Tibial nerve (tissue), 4 donors: ENCODE data around the gene TBX5. TPM values are rescaled to one million over a fixed set of nuclear protein-coding genes. Genes with fewer than 3 reads are reported as not detected.

ENCODE experiments used
- DNase-seq, 2 donors: peaks; one replicate each; pipeline ENCODE4 v3.0.0-alpha.2; 2019; ENCODE audit warnings: low spot score in 2 of 2
- H3K27ac ChIP-seq, 4 donors: fragments of 200-600 bp; sonication (generic) in 3 of 4; one replicate each; pipeline ENCODE4 v1.5.1; 2017 to 2019; ENCODE audit warnings: mild to moderate bottlenecking in 1 of 4
- H3K27me3 ChIP-seq, 2 donors: fragments of 200-600 bp; sonication (generic) in 1 of 2; one replicate each; pipeline versions ENCODE4 v1.5.1 to v1.6.0; 2017 to 2019
- H3K36me3 ChIP-seq, 3 donors: fragments of 200-600 bp; sonication (generic); one replicate each; pipeline ENCODE4 v1.5.1; 2018 to 2019
- H3K4me1 ChIP-seq, 4 donors: fragments of 200-600 bp; sonication (generic) in 3 of 4; one replicate each; pipeline ENCODE4 v1.5.1; 2017 to 2019
- H3K4me3 ChIP-seq, 4 donors: fragments of 200-600 bp; sonication (generic) in 3 of 4; one replicate each; pipeline ENCODE4 v1.5.1; 2017 to 2019; ENCODE audit warnings: mild to moderate bottlenecking in 1 of 4, moderate library complexity in 1 of 4
- H3K9me3 ChIP-seq, 4 donors: fragments of 200-600 bp; sonication (generic) in 3 of 4; one replicate each; pipeline ENCODE4 v1.5.1; 2017 to 2019
- CTCF ChIP-seq, 5 experiments: fragments of 200-600 bp in 3 of 5; fragments of 450-650 bp in 2 of 5; sonication (generic) in 3 of 5; IDR thresholded peaks; one replicate each; pipeline ENCODE4 v1.5.1; 2016 to 2019; ENCODE audit warnings: antibody characterized with exemption in 5 of 5, mild to moderate bottlenecking in 3 of 5, moderate library complexity in 2 of 5
- EP300 ChIP-seq, 2 donors: sonication (generic); formaldehyde crosslinking; IDR thresholded peaks; one replicate each; pipeline ENCODE4 v1.6.1; 2017; ENCODE audit warnings: antibody characterized with exemption in 2 of 2, mild to moderate bottlenecking in 1 of 2
- POLR2A ChIP-seq, 2 donors: fragments of 450-650 bp; IDR thresholded peaks; one replicate each; pipeline ENCODE4 v1.6.1; 2017; ENCODE audit warnings: antibody characterized with exemption in 2 of 2, mild to moderate bottlenecking in 2 of 2, moderate library complexity in 2 of 2
- WGBS, 2 donors: methylation state at CpG; one replicate each; pipeline ENCODE4 v1.1.5; 2018; 5-methylcytosine and 5-hydroxymethylcytosine counted together
- total RNA-seq, 4 donors: library from RNA; depleted of rRNA; stranded (reverse); fragments of >200 nt; gene quantifications; one replicate each; pipeline ENCODE4 v1.1.0, GENCODE V29; 2016

The TBX5 gene
- total RNA-seq, 4 donors from 2014 or later, result not detected

- no peak overlapping the region for H3K4me3 ChIP-seq
- no peak overlapping the region for H3K27ac ChIP-seq
- peaks cover 0 to 16% (median 0%) of the 10 kb centered on the region in 4 donors for H3K4me1 ChIP-seq
- no peaks in the 10 kb centered on the region for H3K9me3 ChIP-seq
- no peak for DNase-seq
- no peaks in the 10 kb centered on the region for H3K36me3 ChIP-seq
- TF ChIP-seq CTCF (IDR thresholded peaks at IDR 0.05), result no peak
- no peak for TF ChIP-seq POLR2A (IDR thresholded peaks at IDR 0.05)
- no peak for TF ChIP-seq EP300 (IDR thresholded peaks at IDR 0.05)
- H3K27me3 ChIP-seq, result peaks cover 0 to 91% of the 10 kb centered on the region in 2 donors
- 0 to 3% methylated on average over 6 to 18 of the region's 23 CpGs for WGBS, 2 donors
Measured at GRCh38 chr12:114448618-114448933, 42.6 kb upstream of the TBX5 start.

GRCh38 chr12:114447799-114448617 lies 42.1 kb upstream of the TBX5 start:
- 4 to 5% methylated on average over 26 to 36 of the region's 36 CpGs for WGBS, 2 donors
- H3K9me3 ChIP-seq, result no peaks in the 10 kb centered on the region
- H3K4me3 ChIP-seq, result no peak overlapping the region
- peaks cover 0 to 96% of the 10 kb centered on the region in 2 donors for H3K27me3 ChIP-seq
- H3K27ac ChIP-seq, result no peak overlapping the region
- peaks cover 0 to 16% (median 0%) of the 10 kb centered on the region in 4 donors for H3K4me1 ChIP-seq
- no peaks in the 10 kb centered on the region for H3K36me3 ChIP-seq
- no peak for DNase-seq
- no peak for TF ChIP-seq EP300 (IDR thresholded peaks at IDR 0.05)
- TF ChIP-seq CTCF (IDR thresholded peaks at IDR 0.05), result no peak
- TF ChIP-seq POLR2A (IDR thresholded peaks at IDR 0.05), result no peak

- Histone ChIP-seq H3K4me3 (no peak overlapping the region), H3K27ac (no peak overlapping the region), H3K27me3 (peaks cover 0 to 97% of the 10 kb centered on the region in 2 donors), H3K9me3 (no peaks in the 10 kb centered on the region), H3K36me3 (no peaks in the 10 kb centered on the region), H3K4me1 (peaks cover 0 to 16% (median 0%) of the 10 kb centered on the region in 4 donors)
- WGBS, 2 donors, result 1% methylated on average over 24 to 26 of the region's 37 CpGs
- TF ChIP-seq CTCF (IDR thresholded peaks at IDR 0.05) (no peak), EP300 (IDR thresholded peaks at IDR 0.05) (no peak), POLR2A (IDR thresholded peaks at IDR 0.05) (no peak)
- DNase-seq, result no peak
Measured at GRCh38 chr12:114447274-114447716, 41.4 kb upstream of the TBX5 start.

- H3K9me3 ChIP-seq, result no peaks in the 10 kb centered on the region
- no peak for TF ChIP-seq POLR2A (IDR thresholded peaks at IDR 0.05)
- no peak for TF ChIP-seq EP300 (IDR thresholded peaks at IDR 0.05)
- TF ChIP-seq CTCF (IDR thresholded peaks at IDR 0.05), result no peak
- no peaks in the 10 kb centered on the region for H3K36me3 ChIP-seq
- WGBS, 2 donors, result 2 to 3% methylated on average over 32 of the region's 32 CpGs
- H3K27ac ChIP-seq, result no peak overlapping the region
- H3K4me1 ChIP-seq, result peaks cover 0 to 16% (median 0%) of the 10 kb centered on the region in 4 donors
- DNase-seq, result no peak
- no peak overlapping the region for H3K4me3 ChIP-seq
- peaks cover 0 to 99% of the 10 kb centered on the region in 2 donors for H3K27me3 ChIP-seq
Measured at GRCh38 chr12:114445401-114446323, 39.7 kb upstream of the TBX5 start.
